Thoracic aorta (tissue), 2 donors: ENCODE results near the gene DAB2. TPM values are rescaled to one million over a fixed set of nuclear protein-coding genes. Genes with fewer than 3 reads are reported as not detected.

Experiments
- ATAC-seq: fragments of 150-250 bp; one replicate; pipeline ENCODE4 v1.8.0; 2017; ENCODE audit warnings: low read depth; ENCODE audit not compliant: insufficient number of reproducible peaks, low FRiP score
- DNase-seq: peaks from one replicate; pipeline ENCODE4 v3.0.0-alpha.2; 2020; ENCODE audit warnings: low spot score
- H3K27ac ChIP-seq, 2 donors: fragments of 200-600 bp; sonication (generic); 1 replicate in 1 of 2; 2 replicates in 1 of 2; pipeline ENCODE4 v1.5.1; 2016; ENCODE audit warnings: mild to moderate bottlenecking in 2 of 2, moderate library complexity in 2 of 2
- H3K27me3 ChIP-seq: fragments of 200-600 bp; sonication (generic); replicated peaks from 2 replicates; pipeline ENCODE4 v1.6.0; 2016; ENCODE audit warnings: mild to moderate bottlenecking; ENCODE audit not compliant: insufficient read depth
- H3K36me3 ChIP-seq: fragments of 200-600 bp; sonication (generic); one replicate; pipeline ENCODE4 v1.5.1; 2016
- H3K4me1 ChIP-seq, 2 donors: fragments of 200-600 bp; sonication (generic); 1 replicate in 1 of 2; 2 replicates in 1 of 2; pipeline versions ENCODE4 v1.5.1 to v1.6.0; 2016; ENCODE audit warnings: low read depth in 2 of 2, mild to moderate bottlenecking in 1 of 2; ENCODE audit not compliant: control insufficient read depth in 1 of 2
- H3K4me3 ChIP-seq: fragments of 200-600 bp; sonication (generic); 2 replicates; pipeline ENCODE4 v1.5.1; 2016; ENCODE audit warnings: mild to moderate bottlenecking
- H3K9me3 ChIP-seq: fragments of 200-600 bp; sonication (generic); 2 replicates; pipeline ENCODE4 v1.5.1; 2016
- total RNA-seq, 2 donors: library from RNA; depleted of rRNA; stranded (reverse); fragments of >200 nt; gene quantifications; one replicate each; pipeline versions ENCODE4 v1.1.0 to v1.2.3, GENCODE V29; 2016
- TF ChIP-seq, protein P1 (sequence below): fragments of 200-600 bp; sonication (generic); IDR thresholded peaks from one replicate; pipeline ENCODE4 v1.5.1; 2019; ENCODE audit warnings: antibody characterized with exemption

DAB2 gene
- total RNA-seq, 2 donors from 2014 or later = 162 to 187 TPM

DNA sequence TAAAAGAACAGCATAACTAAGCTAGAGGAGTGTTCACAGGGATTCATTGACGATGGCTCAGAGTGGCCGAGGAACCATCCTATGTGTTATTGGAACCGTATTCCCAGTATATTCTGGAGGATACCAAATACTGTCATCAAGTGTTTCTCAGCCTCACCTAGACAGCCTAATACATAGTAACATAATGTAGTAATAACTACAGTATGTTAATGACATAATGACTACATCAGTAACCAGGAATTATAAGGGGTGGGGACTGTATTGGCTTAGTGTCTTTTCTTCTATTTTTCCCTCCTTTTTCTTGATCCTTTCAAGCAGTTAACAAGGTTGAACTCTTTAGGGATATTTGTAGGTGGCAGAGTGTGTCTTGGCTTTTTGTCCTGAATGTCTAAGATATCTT is 33.8 kb downstream of the DAB2 start:
- H3K27me3 ChIP-seq = no peaks in the 10 kb centered on the region
- TF ChIP-seq, protein P1, sequence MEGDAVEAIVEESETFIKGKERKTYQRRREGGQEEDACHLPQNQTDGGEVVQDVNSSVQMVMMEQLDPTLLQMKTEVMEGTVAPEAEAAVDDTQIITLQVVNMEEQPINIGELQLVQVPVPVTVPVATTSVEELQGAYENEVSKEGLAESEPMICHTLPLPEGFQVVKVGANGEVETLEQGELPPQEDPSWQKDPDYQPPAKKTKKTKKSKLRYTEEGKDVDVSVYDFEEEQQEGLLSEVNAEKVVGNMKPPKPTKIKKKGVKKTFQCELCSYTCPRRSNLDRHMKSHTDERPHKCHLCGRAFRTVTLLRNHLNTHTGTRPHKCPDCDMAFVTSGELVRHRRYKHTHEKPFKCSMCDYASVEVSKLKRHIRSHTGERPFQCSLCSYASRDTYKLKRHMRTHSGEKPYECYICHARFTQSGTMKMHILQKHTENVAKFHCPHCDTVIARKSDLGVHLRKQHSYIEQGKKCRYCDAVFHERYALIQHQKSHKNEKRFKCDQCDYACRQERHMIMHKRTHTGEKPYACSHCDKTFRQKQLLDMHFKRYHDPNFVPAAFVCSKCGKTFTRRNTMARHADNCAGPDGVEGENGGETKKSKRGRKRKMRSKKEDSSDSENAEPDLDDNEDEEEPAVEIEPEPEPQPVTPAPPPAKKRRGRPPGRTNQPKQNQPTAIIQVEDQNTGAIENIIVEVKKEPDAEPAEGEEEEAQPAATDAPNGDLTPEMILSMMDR = no peak
- peaks cover 25% of the 10 kb centered on the region for H3K36me3 ChIP-seq
- H3K9me3 ChIP-seq = no peaks in the 10 kb centered on the region
- H3K27ac ChIP-seq = no peak overlapping the region
- H3K4me3 ChIP-seq = no peak overlapping the region
- ATAC-seq = no peak
- peaks cover 0 to 6% of the 10 kb centered on the region in 2 donors for H3K4me1 ChIP-seq
- no peak for DNase-seq

DNA sequence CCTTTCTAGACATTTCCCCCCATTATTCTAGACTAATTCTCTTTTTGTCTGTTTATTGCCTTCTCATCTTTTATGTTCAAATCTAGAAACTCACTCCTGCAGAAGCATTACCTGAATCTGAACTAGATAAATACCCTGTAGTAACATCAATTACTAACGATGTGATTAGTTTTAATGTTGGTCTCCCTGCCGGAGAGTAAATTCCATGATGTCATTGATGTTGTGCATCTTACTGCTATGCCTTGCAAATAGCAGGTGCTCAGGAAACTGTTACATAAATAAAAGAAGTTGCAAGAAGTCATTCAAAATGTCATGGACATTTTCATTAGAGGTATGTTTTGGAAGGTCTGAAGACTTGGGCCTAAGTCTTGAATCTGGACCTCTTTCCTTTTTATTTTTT is 37.5 kb downstream of the DAB2 start:
- Histone ChIP-seq H3K36me3 (peaks cover 28% of the 10 kb centered on the region), H3K4me1 (no peaks in the 10 kb centered on the region), H3K27me3 (no peaks in the 10 kb centered on the region), H3K4me3 (no peak overlapping the region), H3K27ac (no peak overlapping the region), H3K9me3 (no peaks in the 10 kb centered on the region)
- TF ChIP-seq, protein P1 = no peak
- ATAC-seq (no peak), DNase-seq (no peak)

DNA sequence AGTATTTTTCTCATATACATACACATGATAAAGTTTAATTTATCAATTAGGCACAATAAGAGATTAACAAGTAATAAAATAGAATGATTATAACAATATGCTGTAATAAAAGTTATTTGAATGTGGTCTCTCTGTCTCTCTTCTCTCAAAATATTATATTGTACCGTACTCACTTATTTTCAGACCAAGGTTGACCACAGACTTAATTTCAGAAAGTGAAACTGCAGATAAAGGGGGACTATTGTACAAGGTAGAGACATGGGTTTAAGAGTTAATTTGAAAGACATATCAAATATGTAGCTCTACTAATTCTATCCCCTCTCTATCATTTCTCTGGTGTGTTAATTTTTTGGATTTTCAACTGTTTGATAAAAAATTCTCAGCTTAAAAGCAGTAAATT is 40.5 kb downstream of the DAB2 start:
- no peak for ATAC-seq
- no peaks in the 10 kb centered on the region for H3K4me1 ChIP-seq
- DNase-seq = no peak
- no peak overlapping the region for H3K4me3 ChIP-seq
- H3K36me3 ChIP-seq = peaks cover 19% of the 10 kb centered on the region
- no peaks in the 10 kb centered on the region for H3K9me3 ChIP-seq
- no peak overlapping the region for H3K27ac ChIP-seq
- H3K27me3 ChIP-seq = no peaks in the 10 kb centered on the region
- TF ChIP-seq, protein P1 = no peak

DNA sequence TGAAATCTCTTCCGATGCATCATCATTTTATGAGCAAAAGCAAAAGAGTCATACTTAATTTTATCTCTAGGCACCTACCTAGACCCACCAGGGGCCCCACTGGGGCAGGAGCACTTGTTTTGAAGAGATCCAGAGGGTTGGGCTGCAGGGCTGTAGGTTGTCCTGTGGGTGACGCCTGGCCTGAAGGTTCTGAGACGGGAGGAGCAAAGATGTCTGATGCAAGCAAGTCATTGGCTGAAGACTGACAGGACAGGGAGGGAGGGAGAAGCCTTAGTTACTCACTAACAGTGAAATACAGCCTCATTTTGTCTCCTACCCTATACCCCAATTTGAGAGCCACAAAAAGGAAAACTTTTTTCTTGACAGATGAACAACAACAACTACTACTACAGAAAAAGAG is 43.4 kb downstream of the DAB2 start:
- no peak overlapping the region for H3K27ac ChIP-seq
- TF ChIP-seq, protein P1 = no peak

DNA sequence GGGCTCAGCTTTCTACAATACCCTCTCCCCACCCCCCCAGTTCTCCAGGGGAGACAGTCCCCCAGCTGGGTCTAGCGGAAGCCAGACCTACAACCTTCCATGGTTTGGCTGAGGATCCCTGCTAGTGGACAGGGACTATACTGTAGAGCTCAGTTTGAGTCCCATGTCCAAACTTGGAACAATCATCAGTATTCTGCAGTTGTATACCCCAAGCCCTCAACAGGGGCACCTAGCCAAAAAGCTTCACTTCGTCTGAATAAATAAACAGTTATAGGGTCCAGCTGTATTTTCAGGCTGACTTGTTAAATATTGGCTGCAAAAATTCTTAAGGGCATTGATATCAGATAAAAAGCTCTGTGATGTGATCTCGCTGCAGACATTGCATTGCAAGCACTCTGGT is 45.1 kb downstream of the DAB2 start:
- H3K9me3 ChIP-seq = no peaks in the 10 kb centered on the region
- H3K4me1 ChIP-seq = no peaks in the 10 kb centered on the region
- no peaks in the 10 kb centered on the region for H3K27me3 ChIP-seq
- no peak overlapping the region for H3K4me3 ChIP-seq
- DNase-seq (no peak), ATAC-seq (no peak)
- peaks cover 34% of the 10 kb centered on the region for H3K36me3 ChIP-seq
- TF ChIP-seq, protein P1 = no peak
- no peak overlapping the region for H3K27ac ChIP-seq

More for the DNA sequence above, 43.4 kb downstream of the DAB2 start:
- Histone ChIP-seq H3K27me3 (no peaks in the 10 kb centered on the region), H3K36me3 (peaks cover 23% of the 10 kb centered on the region), H3K4me1 (no peaks in the 10 kb centered on the region), H3K9me3 (no peaks in the 10 kb centered on the region), H3K4me3 (no peak overlapping the region)
- DNase-seq (no peak), ATAC-seq (no peak)
